ENCODE results near the gene GRID2. TPM values are rescaled to one million over a fixed set of nuclear protein-coding genes. Genes with fewer than 3 reads are reported as not detected.

Gene GRID2
- total RNA-seq, 1 donor from 2014 or later: not detected

DNA sequence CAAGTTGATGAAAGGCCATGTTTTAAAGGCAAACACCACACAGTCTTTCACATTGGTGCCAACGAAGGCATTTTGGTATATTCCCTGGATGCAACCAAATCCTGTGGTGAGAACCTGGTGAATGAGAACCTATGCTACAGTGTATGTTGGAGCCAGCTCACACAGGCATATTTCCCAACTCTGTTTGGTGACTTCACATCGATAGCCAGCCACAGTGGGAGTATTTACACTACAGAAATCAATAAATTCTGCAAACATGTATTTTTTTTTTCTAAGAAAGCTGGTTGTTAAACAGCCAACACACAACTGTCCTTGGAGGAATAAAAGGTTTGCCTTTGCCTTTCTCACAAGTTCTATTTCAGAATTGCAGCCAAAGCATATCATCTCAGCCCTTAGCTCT is 691.0 kb downstream of the GRID2 start:
- no peak for DNase-seq (ENCODE audit: extremely low spot score, unreplicated experiment)
- Mint-ChIP-seq H3K4me1 (ENCODE audit: unreplicated experiment) (no peaks in the 10 kb centered on the region), H3K27me3 (ENCODE audit: unreplicated experiment) (peaks cover 5% of the 10 kb centered on the region), H3K27ac (ENCODE audit: unreplicated experiment) (no peak overlapping the region), H3K9me3 (ENCODE audit: unreplicated experiment) (no peaks in the 10 kb centered on the region), H3K36me3 (ENCODE audit: unreplicated experiment) (no peaks in the 10 kb centered on the region), H3K4me3 (ENCODE audit: unreplicated experiment) (no peak overlapping the region)
- TF ChIP-seq, protein P1, sequence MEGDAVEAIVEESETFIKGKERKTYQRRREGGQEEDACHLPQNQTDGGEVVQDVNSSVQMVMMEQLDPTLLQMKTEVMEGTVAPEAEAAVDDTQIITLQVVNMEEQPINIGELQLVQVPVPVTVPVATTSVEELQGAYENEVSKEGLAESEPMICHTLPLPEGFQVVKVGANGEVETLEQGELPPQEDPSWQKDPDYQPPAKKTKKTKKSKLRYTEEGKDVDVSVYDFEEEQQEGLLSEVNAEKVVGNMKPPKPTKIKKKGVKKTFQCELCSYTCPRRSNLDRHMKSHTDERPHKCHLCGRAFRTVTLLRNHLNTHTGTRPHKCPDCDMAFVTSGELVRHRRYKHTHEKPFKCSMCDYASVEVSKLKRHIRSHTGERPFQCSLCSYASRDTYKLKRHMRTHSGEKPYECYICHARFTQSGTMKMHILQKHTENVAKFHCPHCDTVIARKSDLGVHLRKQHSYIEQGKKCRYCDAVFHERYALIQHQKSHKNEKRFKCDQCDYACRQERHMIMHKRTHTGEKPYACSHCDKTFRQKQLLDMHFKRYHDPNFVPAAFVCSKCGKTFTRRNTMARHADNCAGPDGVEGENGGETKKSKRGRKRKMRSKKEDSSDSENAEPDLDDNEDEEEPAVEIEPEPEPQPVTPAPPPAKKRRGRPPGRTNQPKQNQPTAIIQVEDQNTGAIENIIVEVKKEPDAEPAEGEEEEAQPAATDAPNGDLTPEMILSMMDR (IDR thresholded peaks at IDR 0.05): no peak

DNA sequence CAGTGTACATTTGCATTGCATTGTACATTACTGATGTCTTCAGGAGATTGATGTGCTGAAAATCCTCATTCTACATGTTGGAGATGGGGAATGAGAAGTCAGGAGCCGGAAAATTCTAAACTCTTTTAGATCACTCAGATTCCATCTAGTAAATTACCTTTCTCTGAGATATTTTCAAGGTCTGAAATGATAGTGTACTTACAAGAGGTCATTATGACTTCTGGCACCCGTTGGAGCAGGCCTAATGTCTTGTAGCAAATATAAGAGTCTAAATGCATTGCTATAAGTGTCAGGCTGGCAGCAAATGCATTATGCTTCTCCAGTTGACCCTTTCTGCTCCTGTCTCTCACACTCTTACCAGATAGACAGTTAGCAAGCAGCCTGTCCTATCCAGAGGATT is 692.8 kb downstream of the GRID2 start:
- Mint-ChIP-seq H3K27ac (ENCODE audit: unreplicated experiment) (no peak overlapping the region), H3K36me3 (ENCODE audit: unreplicated experiment) (no peaks in the 10 kb centered on the region), H3K27me3 (ENCODE audit: unreplicated experiment) (peaks cover 5% of the 10 kb centered on the region), H3K9me3 (ENCODE audit: unreplicated experiment) (no peaks in the 10 kb centered on the region), H3K4me1 (ENCODE audit: unreplicated experiment) (no peaks in the 10 kb centered on the region), H3K4me3 (ENCODE audit: unreplicated experiment) (no peak overlapping the region)
- TF ChIP-seq, protein P1 (IDR thresholded peaks at IDR 0.05): no peak
- DNase-seq (ENCODE audit: extremely low spot score, unreplicated experiment): no peak

DNA sequence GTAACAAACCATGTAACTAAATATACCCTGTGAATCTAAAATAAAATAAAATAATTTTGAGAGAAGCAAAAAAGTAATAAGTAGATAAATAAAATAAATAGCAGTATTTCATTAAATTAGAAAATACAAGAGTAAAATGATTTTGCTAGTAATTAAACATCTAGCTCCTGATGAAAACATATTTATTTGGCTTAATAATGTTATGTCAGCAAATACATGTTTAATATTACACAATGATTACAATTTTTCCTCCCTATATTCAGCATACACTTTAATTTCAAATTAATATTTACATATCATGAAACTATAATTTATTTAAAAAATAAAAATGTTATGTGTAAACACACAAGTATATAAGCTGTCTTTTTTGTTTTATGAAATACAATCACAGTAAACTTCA is 697.1 kb downstream of the GRID2 start:
- no peak for DNase-seq (ENCODE audit: extremely low spot score, unreplicated experiment)
- Mint-ChIP-seq H3K27ac (ENCODE audit: unreplicated experiment) (no peak overlapping the region), H3K36me3 (ENCODE audit: unreplicated experiment) (no peaks in the 10 kb centered on the region), H3K9me3 (ENCODE audit: unreplicated experiment) (no peaks in the 10 kb centered on the region), H3K4me3 (ENCODE audit: unreplicated experiment) (no peak overlapping the region), H3K27me3 (ENCODE audit: unreplicated experiment) (peaks cover 9% of the 10 kb centered on the region), H3K4me1 (ENCODE audit: unreplicated experiment) (no peaks in the 10 kb centered on the region)
- TF ChIP-seq, protein P1 (IDR thresholded peaks at IDR 0.05): no peak

DNA sequence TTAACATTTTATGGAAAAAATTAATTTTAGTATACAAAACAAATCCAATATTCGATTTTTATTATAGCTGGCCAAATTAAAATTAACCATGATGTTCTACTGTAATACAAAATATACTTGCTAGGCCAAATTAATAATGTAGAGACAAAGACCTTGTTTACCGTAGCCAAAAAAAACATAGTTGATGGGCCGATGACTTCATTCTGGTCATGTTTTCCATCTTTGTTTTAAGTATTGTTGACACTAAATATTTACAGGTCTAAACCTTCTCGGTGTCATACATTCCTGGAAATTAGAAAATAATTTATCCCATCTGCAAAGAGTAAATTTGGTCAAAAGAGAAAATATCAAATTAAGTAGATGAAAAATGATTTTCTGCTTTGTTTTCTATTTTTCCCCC is 698.5 kb downstream of the GRID2 start:
- H3K27me3 Mint-ChIP-seq (ENCODE audit: unreplicated experiment): peaks cover 9% of the 10 kb centered on the region
- TF ChIP-seq, protein P1 (IDR thresholded peaks at IDR 0.05): no peak
- H3K36me3 Mint-ChIP-seq (ENCODE audit: unreplicated experiment): no peaks in the 10 kb centered on the region
- no peak for DNase-seq (ENCODE audit: extremely low spot score, unreplicated experiment)
- H3K9me3 Mint-ChIP-seq (ENCODE audit: unreplicated experiment): no peaks in the 10 kb centered on the region
- no peaks in the 10 kb centered on the region for H3K4me1 Mint-ChIP-seq (ENCODE audit: unreplicated experiment)
- H3K27ac Mint-ChIP-seq (ENCODE audit: unreplicated experiment): no peak overlapping the region
- no peak overlapping the region for H3K4me3 Mint-ChIP-seq (ENCODE audit: unreplicated experiment)

DNA sequence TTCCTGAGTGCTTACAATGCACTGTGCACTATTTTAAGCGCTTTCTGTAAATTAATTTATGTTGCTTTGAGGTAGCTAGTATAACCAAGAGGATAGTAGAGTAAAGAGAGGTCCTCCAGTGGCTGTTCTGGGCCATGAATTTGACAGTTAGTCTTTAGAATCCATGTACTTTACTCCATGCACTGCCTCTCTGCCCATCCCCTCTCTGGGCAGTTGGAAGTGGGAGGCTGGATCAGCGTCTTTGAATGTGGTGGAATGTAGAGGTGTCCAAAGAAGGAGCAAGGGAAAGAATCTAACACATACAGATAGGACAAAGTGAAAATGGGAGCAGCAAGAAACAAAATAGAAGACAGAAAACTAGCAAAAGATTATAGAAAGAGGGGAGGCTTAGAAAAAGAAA is 712.6 kb downstream of the GRID2 start:
- Mint-ChIP-seq H3K9me3 (ENCODE audit: unreplicated experiment) (no peaks in the 10 kb centered on the region), H3K27me3 (ENCODE audit: unreplicated experiment) (peaks cover 21% of the 10 kb centered on the region)

More for the DNA sequence above, 712.6 kb downstream of the GRID2 start:
- Mint-ChIP-seq H3K36me3 (ENCODE audit: unreplicated experiment) (no peaks in the 10 kb centered on the region), H3K4me1 (ENCODE audit: unreplicated experiment) (no peaks in the 10 kb centered on the region), H3K4me3 (ENCODE audit: unreplicated experiment) (no peak overlapping the region), H3K27ac (ENCODE audit: unreplicated experiment) (no peak overlapping the region)
- TF ChIP-seq, protein P1 (IDR thresholded peaks at IDR 0.05): no peak
- DNase-seq (ENCODE audit: extremely low spot score, unreplicated experiment): no peak
